Measurements from ENCODE around the gene DST.

DST gene

DNA sequence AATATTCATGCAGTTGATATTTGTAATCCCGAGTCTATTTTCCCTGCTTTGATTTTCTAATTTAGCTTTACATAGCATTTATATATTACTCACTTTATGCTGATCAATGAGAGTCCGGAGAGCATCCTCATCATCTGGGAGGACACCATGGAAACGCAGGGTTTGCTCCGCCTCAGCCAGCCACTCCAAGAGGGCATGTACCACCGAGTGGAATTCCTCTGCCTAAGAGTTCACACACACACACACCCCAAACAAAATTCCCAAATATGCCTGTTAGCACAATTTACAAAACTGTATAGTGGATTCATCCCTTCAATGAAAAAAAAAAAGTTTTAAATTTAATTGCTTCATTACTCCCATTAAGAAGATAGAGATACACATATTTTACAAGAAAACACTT, 160.7 kb downstream of the DST start:
- no peak for DNase-seq (ENCODE audit: low read depth, low spot score)

DNA sequence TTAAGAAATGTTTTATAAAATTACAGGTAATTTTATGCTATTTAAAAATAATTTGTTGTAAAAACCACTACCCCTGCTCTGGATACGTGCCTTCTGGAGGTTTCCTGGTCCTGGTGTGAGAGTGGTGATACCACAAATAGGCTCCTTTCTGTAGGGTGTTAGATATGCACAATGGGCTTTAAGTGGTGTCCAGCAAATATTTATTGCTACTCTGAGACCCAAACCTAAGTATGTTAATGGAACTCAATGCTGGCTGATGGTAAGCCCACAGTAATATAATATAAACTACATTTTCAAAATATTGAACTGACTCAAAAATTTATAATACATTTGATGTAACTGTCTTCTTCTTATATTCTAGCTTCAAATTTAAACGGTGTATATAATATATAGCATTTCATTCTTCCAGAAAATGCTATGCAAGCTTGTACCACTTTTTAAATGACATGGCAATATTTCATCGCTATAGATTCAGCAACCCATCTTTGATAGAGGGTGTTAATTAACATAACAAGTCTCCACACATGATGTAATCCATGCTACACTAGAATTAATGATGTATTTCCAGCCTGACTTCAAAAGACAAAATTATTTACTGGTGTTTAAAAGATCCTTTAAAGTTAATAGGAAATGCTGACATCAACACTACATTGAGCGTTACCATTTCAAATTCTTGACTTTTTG, 161.9 kb downstream of the DST start:
- no peak for DNase-seq (ENCODE audit: low read depth, low spot score)

DNA sequence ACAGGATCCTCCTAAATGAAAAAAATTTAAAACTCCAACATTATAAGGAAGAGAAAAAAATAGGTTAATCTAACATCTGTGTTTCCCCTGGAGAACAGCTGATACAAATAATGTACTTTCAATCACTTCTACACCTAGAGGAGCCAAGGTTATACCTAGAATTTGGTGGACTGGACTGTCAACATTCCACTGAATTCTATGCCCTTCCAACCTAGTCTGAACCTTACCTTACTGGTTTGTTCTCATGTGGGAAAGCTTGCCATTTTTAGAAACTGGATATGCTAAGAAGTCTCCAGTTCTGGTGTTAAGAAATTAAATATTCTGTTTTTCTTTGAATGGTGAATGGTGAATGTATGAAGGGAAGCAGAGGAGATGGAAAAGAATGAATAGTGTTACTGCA, 162.4 kb downstream of the DST start:
- DNase-seq (ENCODE audit: low read depth, low spot score), result no peak

DNA sequence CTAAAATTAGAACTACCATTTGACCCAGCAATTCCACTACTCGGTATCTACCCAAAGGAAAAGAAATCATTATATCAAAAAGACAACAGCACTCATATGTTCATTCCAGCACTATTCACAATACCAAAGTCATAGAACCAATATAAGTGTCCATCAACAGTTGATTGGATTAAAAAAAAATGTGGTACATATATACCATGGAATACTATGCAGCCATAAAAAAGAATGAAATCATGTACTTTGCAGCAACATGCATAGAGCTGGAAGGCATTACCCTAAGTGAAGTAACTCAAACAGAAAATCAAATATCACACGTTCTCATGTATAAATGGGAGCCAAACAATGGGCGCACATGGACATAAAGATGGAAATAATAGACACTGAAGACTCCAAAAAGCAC, 163.3 kb downstream of the DST start:
- no peak for DNase-seq (ENCODE audit: low read depth, low spot score)

DNA sequence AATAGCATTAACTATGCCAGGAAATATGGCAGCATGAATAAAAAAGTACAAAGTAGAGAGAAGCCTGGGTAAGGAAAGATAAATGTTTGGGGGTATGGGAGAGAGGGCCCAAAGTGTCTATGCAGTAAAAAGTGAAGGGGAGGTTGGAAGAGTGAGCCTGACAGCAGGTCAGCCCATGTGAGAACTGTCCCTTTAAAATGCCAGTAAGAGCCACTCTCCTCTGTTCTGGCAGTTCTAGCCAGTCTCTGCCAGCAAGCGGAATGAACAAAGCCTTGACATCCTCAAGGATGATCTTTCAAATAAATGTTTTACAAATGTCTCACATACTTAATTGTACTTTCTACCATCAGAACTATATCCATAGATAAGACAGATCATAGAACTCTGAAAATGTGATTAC, 164.5 kb downstream of the DST start:
- no peak for DNase-seq (ENCODE audit: low read depth, low spot score)

DNA sequence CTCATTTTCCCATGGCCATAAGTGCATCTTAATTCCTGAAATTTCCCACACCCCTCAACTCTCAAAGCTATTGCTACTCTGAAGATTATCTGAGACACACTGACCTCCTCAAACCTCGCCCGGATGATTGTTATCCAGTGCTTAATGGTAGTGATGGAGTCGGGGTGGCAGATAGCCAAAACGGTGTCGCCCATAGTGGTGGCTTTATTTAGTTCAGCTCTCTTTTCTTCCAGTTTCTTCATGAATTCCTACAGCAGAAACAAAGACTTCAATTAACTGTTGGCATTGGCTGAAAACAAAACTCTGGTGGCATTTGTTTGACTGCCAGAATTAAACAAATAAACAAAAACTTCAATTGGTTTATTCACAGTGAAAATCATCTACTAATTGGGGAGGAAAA, 165.4 kb downstream of the DST start:
- no peak for DNase-seq (ENCODE audit: low read depth, low spot score)

DNA sequence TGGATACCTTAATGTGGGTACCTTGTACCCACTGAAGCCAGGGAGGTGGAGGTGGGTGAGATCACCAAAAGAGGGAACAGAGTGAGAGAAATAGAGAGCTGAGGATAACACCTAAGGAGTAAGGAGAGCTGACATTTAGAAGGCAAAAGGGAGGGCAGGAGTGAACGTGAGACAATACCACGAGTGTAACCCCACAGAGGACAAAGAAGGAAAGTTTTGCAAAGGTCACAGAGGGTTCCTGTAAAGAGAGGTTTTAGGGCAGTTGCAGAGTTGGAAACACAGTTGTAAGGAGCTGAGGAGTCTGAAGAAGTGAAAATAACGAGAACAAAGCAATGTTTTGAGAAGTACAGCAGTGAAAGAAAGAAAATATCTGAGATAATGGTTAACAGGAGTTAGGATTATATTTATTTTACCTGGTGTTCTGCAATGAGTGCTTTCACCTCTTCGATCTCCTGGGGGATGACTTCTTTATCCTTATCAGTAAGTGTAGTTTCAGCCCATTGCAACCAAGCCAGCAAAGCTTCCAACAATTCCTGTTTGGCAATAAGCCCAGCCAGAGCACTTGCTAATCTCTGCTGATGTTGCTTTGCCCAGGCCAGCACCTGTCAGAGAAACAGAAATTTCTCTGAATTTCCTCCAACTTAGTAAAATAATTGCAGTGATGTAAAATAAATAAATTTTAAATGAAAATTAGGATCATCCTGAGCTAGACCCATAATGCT, 166.8 kb downstream of the DST start:
- no peak for DNase-seq (ENCODE audit: low read depth, low spot score)

DNA sequence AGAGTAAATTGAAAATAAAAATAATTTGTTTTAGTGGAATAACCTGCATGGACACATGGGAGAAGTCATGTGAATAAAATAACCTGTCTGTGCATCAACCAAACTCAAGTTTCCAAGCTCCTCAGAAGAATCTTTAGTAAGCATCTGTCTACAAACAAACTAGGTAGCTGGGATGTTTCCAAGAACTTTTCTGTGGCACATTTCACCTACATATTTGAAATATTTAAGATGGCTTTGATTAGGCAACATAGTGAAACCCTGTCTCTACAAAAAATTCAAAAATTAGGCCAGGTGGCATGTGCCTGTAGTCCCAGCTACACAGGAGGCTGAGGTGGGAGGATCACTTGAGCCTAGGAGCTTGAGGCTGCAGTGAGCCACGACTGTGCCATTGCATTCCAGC, 168.2 kb downstream of the DST start:
- DNase-seq (ENCODE audit: low read depth, low spot score), result no peak

DNA sequence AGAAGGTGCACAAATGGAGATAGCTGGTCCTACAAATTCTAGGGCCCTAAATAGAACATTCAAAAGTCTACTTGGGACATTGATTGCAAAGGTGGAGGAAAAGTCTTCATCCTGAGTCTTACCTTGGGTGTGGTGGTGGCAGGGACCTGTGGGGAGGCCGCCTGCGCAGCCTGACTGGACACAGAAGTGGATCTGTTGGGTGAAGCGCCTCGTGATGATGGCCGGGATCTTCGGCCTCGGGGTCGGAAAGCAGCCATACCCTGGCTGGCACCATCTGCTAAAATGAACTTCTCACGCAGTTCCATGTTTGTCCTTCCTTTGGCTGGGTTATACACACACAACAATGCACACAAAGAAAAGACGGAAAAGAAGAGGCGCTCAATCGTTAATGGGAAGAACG, 179.2 kb downstream of the DST start:
- no peak for DNase-seq (ENCODE audit: low read depth, low spot score)

DNA sequence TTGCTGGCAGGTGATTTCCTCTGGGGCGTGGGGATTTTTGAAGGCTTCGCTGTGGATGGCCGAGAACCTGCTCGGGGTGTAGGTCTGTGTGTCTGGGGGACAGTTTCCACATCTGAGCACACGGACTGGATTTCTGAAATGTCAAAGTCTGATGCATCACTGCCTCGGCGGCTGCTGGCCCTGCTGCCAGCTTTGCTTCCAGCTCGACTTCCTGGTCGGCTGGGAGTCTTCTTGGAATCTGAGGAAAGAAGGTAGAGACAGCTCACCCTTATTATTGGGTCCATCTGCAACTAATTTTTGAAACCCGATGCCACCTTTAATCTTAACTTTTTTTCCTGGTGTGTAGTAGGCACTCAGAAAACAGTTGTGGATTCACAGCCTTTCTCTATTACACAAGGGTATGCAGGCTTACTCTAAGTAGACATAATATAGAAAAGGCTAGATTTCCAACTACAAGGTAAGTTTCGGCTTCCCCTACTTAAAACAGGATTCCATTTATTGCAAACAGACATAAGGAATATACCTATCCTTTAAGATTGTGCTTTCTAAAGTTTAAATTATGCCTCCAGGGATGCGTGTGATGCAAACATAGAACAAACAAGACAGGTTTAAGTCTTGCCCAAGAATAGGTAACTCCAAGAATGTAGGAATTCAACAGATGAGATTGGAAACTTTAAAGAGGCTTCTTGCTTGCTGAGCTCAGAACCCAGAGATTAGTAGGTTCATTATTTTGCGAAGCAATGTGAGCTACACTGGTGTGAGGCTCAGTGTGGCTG, 183.5 kb downstream of the DST start:
- DNase-seq (ENCODE audit: low read depth, low spot score), result no peak

DNA sequence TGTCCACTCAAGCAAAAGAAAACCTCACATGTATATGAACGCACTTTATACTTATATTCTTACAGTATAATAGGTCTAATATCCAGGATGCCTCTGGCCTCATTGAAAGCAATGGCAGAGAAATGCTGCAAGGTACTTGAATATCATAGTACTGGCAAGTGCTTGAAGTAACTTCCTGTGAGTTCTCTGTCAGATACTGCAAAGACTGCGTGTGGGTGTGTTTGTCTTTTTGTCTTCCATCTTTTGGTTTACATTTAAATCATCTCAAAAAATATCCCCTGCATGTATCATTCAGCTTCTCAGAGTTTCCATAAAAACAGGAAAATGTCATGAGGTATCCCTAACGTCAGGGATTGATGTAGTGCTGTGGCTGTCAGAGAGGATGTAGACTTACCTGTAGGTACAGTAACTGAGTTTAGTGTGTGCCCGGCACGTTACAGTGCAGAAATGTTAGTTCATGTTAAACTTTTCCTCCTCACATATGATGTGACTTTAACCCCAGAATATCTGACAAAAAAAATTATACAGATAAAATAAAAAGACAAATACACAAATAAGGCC, 184.3 kb downstream of the DST start:
- no peak for DNase-seq (ENCODE audit: low read depth, low spot score)

DNA sequence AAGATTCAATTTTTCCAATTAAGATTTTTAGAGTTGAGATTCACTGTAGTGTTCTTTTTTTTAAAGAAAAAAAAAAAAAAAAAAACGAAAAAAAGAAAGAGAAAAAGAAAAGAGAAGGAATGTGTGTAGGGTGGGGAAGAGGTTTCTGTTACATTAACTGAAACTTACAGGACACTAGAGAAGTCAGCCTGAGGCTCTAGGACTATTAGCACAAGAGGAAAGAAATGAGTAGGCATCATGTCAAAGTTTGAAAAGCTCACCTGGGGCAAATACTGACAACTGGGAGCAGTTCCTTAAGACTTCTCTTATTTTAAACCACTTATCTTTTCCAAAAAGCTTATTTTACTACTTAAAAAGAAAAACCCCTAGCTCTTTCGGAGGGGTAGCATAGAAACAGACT, 185.9 kb downstream of the DST start:
- no peak for DNase-seq (ENCODE audit: low read depth, low spot score)

DNA sequence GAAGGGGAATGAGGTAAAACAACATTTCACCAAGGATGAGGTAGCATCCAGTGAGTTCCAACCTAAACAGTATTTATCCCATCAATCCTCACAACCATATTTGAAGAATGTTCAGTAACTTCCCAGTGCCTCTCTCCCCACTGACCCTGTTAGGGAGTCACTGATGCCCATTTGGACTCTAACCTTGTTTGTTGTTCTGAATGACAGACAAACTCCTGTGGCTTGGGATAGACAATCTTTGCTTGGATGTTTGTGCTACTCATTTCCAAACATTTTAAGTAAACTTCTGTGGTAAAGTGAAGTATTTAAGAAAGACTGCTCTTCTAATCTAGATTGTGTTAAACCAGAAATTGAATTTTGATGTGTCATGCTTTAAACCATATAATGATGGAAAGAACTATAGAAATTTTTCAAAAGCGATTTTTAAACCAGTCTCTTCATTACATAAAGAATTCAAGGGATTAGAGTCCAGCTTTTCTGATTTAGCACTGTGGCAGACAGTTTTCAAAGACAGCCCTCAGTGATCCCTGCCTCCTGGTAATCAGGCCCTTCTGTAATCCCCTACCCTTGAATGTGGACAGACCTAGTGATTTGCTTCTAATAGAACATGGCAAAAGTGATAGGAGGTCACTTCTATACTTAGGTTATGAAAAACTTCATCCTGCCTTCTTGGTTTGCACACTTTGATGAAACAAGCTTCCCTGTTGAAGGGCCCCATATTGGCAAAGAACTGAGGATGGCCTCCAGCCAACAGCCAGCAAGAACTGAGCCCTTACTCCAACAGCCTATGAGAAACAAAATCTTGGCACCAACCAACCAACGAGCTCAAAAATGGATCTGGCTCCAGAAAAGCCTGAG, 191.6 kb downstream of the DST start:
- DNase-seq (ENCODE audit: low read depth, low spot score), result no peak

DNA sequence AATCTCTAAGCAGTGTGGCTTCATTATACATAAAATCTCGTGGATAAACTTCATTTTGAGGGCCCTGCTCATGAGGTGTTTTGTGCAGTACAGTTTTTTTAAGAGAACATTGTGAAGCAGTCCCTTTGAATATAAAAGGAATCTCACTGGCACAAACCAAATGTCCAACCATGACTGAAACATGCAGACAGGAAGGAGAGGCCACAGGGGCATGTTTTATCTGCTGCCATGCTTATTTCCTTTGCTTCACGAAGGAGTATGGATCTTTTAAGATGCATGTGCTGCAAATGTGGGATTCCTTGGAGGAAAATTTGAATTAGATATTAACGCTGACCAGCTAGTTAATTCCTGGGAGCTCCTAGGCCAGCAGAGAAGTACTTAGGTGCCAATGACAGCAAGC, 192.3 kb downstream of the DST start:
- no peak for DNase-seq (ENCODE audit: low read depth, low spot score)

DNA sequence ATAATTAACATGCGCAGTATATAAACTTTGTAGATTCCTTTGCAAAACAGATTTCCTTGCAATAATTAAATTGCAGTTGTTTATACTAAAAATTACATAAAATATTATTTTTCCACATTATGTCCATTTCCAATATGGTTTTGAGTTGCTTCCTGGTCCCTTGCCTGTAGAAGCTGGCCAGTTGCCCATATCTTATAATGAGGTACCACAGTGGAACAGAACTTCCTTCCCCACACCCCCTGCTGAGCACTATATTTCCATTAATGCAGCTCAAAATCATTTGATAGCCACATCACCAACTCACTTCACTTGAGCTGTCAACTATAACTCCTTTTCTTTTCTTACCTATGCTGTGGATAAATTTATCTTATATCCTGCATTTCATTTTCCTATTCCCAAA, 194.6 kb downstream of the DST start:
- DNase-seq (ENCODE audit: low read depth, low spot score), result no peak

DNA sequence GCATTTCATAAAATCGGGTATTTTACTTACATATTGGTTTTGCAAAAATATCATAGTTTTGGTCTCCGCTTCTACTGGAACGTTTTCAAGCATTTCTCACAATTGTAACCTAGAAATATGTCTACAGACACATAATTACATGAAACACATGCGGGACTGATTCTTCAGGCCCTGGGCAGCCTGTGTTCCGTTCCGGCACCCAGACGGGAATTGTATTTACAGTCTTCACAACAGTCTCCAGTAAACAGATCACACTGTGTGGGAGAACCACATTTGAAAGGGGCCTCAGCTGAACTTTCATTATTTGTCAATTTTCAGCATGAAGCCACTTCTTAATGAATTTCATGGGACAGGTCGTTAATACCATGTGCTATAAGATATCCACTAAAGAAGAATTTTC, 196.9 kb downstream of the DST start:
- no peak for DNase-seq (ENCODE audit: low read depth, low spot score)

DNA sequence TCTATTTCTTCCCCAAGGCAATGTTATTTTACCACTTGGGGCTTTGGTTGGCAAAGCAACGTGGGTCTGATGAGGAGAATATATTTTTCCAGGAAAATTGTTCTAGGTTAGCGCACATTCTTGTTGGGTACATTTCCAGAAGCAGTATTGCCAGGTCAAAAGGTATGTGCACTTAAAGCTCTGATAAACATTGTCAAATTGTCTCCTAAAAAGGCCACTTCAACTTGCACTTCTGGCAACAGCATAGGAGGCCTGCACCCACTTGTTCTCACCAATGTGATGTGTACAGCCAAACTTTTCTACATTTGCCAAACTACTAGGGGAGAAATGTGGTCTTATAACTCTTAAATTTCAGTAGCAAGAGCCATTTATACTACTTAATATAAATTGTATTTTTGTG, 197.8 kb downstream of the DST start:
- no peak for DNase-seq (ENCODE audit: low read depth, low spot score)

DNA sequence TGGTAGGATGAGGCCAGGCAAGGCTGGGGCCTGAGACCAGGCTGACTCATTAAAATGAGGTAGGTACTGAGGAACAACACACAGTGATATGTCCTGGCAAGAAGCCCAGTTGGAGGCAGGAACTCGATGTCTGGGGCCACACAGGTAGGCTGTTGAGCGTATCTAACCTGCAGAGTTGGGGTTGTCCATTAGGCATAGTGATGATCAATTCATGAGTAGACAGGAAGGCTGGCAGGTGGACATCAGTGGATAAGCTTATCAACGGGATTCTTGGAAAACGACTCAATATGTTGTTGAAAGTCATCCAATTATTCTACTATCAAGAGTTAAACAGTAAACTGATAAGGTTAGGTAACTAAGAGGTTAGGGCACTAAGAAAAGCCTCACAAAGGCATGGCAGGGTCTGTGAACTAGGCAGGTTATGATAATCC, 202.1 kb downstream of the DST start:
- DNase-seq (ENCODE audit: low read depth, low spot score), result no peak

DNA sequence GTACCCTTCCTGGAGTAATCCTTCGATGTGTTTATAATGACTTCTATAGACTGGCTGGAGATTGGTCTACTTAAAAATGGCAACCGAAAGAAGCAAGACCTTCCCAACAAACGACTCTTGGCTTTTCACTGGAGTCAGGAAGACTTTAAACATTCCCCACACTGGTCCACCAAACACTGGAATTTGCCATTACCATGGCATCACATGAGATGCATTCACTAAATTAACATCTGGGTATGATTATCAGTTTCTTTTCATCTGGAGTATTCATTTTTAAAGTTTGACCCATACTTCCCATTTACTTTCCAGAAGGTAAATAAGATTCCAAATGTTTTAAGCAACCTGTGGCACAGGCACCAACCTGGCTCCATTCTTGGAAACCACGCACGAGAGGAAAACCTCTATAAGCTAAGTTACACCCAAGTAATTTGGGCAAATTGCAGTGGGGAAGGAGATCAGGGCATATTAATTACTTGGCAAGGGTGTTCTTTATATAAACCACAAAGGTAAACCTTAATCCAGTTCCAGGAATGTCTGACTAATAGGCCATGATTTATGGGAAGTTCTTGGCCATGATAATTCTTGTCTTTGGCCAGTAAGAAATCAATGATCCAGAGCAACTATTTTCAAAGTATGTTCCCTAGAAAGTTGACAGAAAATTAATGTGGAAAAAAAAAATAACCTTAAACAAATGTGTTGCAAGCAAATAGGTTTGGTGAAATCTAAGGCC, 205.4 kb downstream of the DST start:
- no peak for DNase-seq (ENCODE audit: low read depth, low spot score)

DNA sequence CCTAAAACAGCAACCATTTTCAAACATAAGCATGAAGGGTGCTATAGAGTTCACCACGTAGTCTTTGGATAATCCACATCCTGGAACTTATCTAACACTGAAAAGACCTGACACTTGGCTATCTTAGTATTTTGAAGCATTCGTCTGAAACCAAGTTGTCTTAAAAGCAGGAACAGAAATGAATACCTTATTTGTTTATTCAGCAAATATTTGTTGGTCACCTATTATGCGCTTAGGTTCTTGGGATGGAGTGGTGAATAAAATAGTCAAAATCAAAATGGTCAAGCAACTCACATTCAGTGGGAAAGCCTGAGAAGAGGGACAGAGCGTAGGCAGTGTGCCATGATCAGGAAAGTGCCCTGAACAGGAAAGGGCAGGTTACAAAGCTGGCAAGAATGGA, 206.9 kb downstream of the DST start:
- DNase-seq (ENCODE audit: low read depth, low spot score), result no peak

DNA sequence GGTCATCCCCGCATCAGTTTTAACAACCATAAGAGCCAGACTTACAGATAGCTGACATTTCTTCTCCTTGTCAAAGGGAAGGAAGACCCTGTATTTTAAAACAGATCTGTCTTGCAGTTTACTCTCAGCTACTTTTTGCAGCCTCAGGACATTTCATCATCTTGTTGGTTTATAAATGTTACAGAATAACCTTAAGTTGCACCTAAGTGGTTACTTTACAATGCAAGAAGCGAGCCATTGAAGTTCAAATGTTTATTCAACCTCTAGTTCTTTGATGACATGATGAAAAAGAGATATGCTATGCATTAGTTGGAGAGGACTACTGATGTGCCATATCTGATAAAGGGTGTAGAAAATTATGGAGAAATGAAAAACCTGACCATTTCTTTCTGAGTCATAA, 207.4 kb downstream of the DST start:
- DNase-seq (ENCODE audit: low read depth, low spot score), result no peak
